ENCODE results near the gene ATOSB. TPM values are rescaled to one million over a fixed set of nuclear protein-coding genes. Genes with fewer than 3 reads are reported as not detected.

Gene ATOSB
- total RNA-seq, 4 donors from 2014 or later: 13.0 to 28.9 (median 24.2) TPM

GRCh38 chr9:35072461-35073278, 43.0 kb downstream of the ATOSB start, which contains the start of gene VCP:
VCP (minus strand) TSS chr9:35072625; CDS start chr9:35072353, 272 bp downstream.
- ATAC-seq: peak; percentile 91 to 93
- TF ChIP-seq, protein P1, sequence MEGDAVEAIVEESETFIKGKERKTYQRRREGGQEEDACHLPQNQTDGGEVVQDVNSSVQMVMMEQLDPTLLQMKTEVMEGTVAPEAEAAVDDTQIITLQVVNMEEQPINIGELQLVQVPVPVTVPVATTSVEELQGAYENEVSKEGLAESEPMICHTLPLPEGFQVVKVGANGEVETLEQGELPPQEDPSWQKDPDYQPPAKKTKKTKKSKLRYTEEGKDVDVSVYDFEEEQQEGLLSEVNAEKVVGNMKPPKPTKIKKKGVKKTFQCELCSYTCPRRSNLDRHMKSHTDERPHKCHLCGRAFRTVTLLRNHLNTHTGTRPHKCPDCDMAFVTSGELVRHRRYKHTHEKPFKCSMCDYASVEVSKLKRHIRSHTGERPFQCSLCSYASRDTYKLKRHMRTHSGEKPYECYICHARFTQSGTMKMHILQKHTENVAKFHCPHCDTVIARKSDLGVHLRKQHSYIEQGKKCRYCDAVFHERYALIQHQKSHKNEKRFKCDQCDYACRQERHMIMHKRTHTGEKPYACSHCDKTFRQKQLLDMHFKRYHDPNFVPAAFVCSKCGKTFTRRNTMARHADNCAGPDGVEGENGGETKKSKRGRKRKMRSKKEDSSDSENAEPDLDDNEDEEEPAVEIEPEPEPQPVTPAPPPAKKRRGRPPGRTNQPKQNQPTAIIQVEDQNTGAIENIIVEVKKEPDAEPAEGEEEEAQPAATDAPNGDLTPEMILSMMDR (IDR thresholded peaks at IDR 0.05 in 4 of 5, conservative IDR thresholded peaks at IDR 0.05 in 1 of 5): no peak
- TF ChIP-seq POLR2A (IDR thresholded peaks at IDR 0.05): peak; percentile 91 to 93
- no peaks in the 10 kb centered on the region for H3K27me3 ChIP-seq
- intact Hi-C loops (cut with DNase I; ENCODE audit: low total_unique reads) (loop anchor here (1.0 to 5.0 kb wide), 4 partner anchors 30 to 616 kb away; partner anchors contain the start of genes DNAJB5, STOML2 and TPM2), in situ Hi-C loops (cut with MboI; ENCODE audit: low sequenced_read_pairs in 4 of 4) (no loop called here)
- H3K27ac ChIP-seq: peak within 1 kb of the TSS; percentile 92 to 100 (median 98)
- H3K4me3 ChIP-seq: peak within 1 kb of the TSS; percentile 91 to 100 (median 94)
- peaks cover 29 to 38% of the 10 kb centered on the region in 2 donors for H3K4me1 ChIP-seq
- peak; percentile 99 for DNase-seq
- H3K36me3 ChIP-seq: peaks cover 0 to 6% of the 10 kb centered on the region in 2 donors
- H3K9me3 ChIP-seq: no peaks in the 10 kb centered on the region

GRCh38 chr9:35071814-35072460, 43.7 kb downstream of the ATOSB start:
- TF ChIP-seq POLR2A (IDR thresholded peaks at IDR 0.05): peak; percentile 85 to 93
- TF ChIP-seq, protein P1 (IDR thresholded peaks at IDR 0.05 in 4 of 5, conservative IDR thresholded peaks at IDR 0.05 in 1 of 5): peak; percentile 15 to 55 (median 39)
- peak overlapping the region; percentile 92 to 100 (median 98) for H3K27ac ChIP-seq
- no peaks in the 10 kb centered on the region for H3K9me3 ChIP-seq
- peaks cover 0 to 14% of the 10 kb centered on the region in 2 donors for H3K36me3 ChIP-seq
- ATAC-seq (peak; percentile 64 to 70), DNase-seq (peak; percentile 81 to 83)
- H3K4me3 ChIP-seq: peak overlapping the region; percentile 91 to 100 (median 94)
- no peaks in the 10 kb centered on the region for H3K27me3 ChIP-seq
- in situ Hi-C loops (cut with MboI; ENCODE audit: low sequenced_read_pairs in 4 of 4) (no loop called here), intact Hi-C loops (cut with DNase I; ENCODE audit: low total_unique reads) (loop anchor here (1.0 to 5.0 kb wide), 5 partner anchors 17 to 617 kb away; partner anchors contain the start of genes DNAJB5, STOML2 and TPM2)
- peaks cover 29 to 38% of the 10 kb centered on the region in 2 donors for H3K4me1 ChIP-seq

DNA sequence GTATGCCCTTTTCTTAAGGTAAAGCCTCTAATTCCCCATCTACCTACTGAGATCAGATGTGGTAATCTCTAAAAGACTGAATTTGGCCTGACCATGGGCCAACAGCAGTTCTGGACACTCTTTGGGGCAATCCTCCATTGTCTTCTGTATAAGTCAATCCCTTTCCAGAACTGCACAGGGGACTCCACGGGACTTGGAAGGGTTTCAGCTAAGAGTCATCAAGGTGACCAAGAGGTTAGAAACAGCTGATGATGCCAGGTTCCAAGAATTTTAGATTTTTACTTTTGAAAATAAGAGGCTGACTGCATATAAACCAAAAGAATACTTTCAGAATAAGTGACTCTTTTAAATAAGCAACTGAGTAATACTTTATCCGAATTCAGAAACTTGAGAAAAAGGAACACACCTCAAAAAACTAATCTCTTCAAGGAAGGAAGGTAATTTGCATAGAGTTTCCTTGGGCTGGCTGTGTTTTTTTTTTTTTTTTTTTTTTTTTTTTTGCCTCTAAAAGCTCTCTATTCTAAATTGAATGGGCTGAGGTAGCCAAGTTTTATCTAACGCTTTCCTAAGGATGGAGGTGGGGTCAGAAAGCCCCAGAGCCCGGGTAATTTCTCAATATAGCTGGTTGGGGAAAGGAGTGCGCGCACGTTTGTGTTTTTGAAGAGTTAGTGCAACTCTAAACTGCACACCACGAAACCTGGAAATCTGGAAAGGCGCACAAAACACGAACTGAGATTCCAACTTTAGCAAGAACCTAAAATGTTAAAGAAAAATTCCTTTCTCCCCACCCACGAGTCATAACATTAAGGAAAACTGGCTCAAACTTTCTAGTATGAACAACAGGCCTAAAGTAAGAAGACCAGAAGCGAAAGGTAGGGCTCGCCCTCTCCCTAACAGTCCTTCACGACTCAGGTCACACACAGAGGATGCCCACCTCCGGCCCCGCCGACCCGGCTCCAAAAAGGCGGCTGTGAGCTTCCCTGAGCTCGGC, 44.5 kb downstream of the ATOSB start:
- in situ Hi-C loops (cut with MboI; ENCODE audit: low sequenced_read_pairs in 4 of 4): no loop called here
- no peaks in the 10 kb centered on the region for H3K9me3 ChIP-seq
- peak in 1 of 2 donors; percentile 39 for ATAC-seq
- H3K4me3 ChIP-seq: peak overlapping the region; percentile 91 to 100 (median 94)
- intact Hi-C loops (cut with DNase I; ENCODE audit: low total_unique reads): loop anchor here (2.0 to 5.0 kb wide), 2 partner anchors 16 to 531 kb away; no protein-coding TSS in a partner anchor
- peak; percentile 58 to 74 for DNase-seq
- H3K27ac ChIP-seq: peak overlapping the region; percentile 92 to 100 (median 98)
- TF ChIP-seq, protein P1 (IDR thresholded peaks at IDR 0.05 in 4 of 5, conservative IDR thresholded peaks at IDR 0.05 in 1 of 5): no peak
- TF ChIP-seq POLR2A (IDR thresholded peaks at IDR 0.05): no peak
- H3K36me3 ChIP-seq: peaks cover 3 to 22% of the 10 kb centered on the region in 2 donors
- H3K4me1 ChIP-seq: peaks cover 29 to 38% of the 10 kb centered on the region in 2 donors
- H3K27me3 ChIP-seq: no peaks in the 10 kb centered on the region

DNA sequence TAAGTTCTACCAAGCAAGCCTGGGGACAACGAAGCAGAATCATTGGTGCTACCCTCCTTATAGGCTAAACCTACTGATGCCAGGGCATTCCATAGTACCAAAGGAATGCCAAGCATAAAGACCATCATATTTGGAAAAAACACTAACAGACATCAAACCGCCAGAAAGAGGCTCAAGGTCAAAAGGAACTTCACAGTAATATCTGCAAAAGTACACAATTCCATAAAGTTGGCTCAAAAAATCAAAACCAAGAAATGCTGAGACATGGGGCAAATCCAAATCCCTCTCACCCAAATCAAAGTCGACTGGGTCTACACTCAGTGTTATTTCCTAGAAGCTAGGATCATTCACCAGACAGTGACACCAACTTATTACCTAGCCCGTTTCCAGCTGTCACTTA, 46.6 kb downstream of the ATOSB start:
- in situ Hi-C loops (cut with MboI; ENCODE audit: low sequenced_read_pairs in 4 of 4): no loop called here

More for the DNA sequence above, 46.6 kb downstream of the ATOSB start:
- Histone ChIP-seq H3K4me1 (peaks cover 29 to 38% of the 10 kb centered on the region in 2 donors), H3K27me3 (no peaks in the 10 kb centered on the region), H3K4me3 (peak overlapping the region in 1 of 4 donors; percentile 93), H3K36me3 (peaks cover 4 to 43% of the 10 kb centered on the region in 2 donors), H3K9me3 (no peaks in the 10 kb centered on the region), H3K27ac (peak overlapping the region; percentile 12 to 99 (median 94))
- ATAC-seq: no peak
- intact Hi-C loops (cut with DNase I; ENCODE audit: low total_unique reads): no loop called here
- DNase-seq: no peak
- TF ChIP-seq POLR2A (IDR thresholded peaks at IDR 0.05): no peak
- TF ChIP-seq, protein P1 (IDR thresholded peaks at IDR 0.05 in 4 of 5, conservative IDR thresholded peaks at IDR 0.05 in 1 of 5): no peak

Measured in gastrocnemius medialis (tissue), 4 donors.